HG02759 (cell line): Measurements from ENCODE around the gene TAF11.
"Not testable (repeated sequence)": the region's sequence is repeated elsewhere in the genome, so short reads cannot be mapped to it uniquely, and the experiment has no call there.

ENCODE experiments used
- ATAC-seq: cut with Tn5 transposase; IDR thresholded peaks from one replicate; pipeline ENCODE4 v1.9.1; 2021; ENCODE audit warnings: mild to moderate bottlenecking, moderate library complexity; ENCODE audit not compliant: unreplicated experiment

Gene TAF11

GRCh38 chr6:34887753-34888513 lies at the start of gene TAF11:
TAF11 (minus strand) TSS chr6:34888042; CDS start chr6:34887957, 85 bp downstream.
- ATAC-seq: peak; percentile 84

GRCh38 chr6:34934516-34934915 lies 46.7 kb upstream of the TAF11 start:
- ATAC-seq: no peak

- ATAC-seq: not testable (repeated sequence)
Observed at GRCh38 chr6:34932202-34932601, 44.4 kb upstream of the TAF11 start.

- no peak for ATAC-seq
Observed at GRCh38 chr6:34930221-34930620, 42.4 kb upstream of the TAF11 start.

- ATAC-seq: no peak
Observed at GRCh38 chr6:34929241-34929978, 41.6 kb upstream of the TAF11 start.

- ATAC-seq: no peak
Observed at GRCh38 chr6:34928695-34929094, 40.9 kb upstream of the TAF11 start.

GRCh38 chr6:34928220-34928619 lies 40.4 kb upstream of the TAF11 start:
- no peak for ATAC-seq

- ATAC-seq: no peak
Observed at GRCh38 chr6:34926655-34927054, 38.8 kb upstream of the TAF11 start.

- ATAC-seq: no peak
Observed at GRCh38 chr6:34924831-34925625, 37.2 kb upstream of the TAF11 start.

- no peak for ATAC-seq
Observed at GRCh38 chr6:34922177-34922663, 34.4 kb upstream of the TAF11 start.

- no peak for ATAC-seq
Observed at GRCh38 chr6:34920097-34920496, 32.3 kb upstream of the TAF11 start.

GRCh38 chr6:34919651-34920050 lies 31.8 kb upstream of the TAF11 start:
- no peak for ATAC-seq

GRCh38 chr6:34917626-34918285 lies 29.9 kb upstream of the TAF11 start:
- no peak for ATAC-seq

GRCh38 chr6:34916348-34916967 lies 28.6 kb upstream of the TAF11 start:
- ATAC-seq: no peak

- no peak for ATAC-seq
Observed at GRCh38 chr6:34914358-34914757, 26.5 kb upstream of the TAF11 start.

GRCh38 chr6:34912715-34913464 lies 25.0 kb upstream of the TAF11 start:
- ATAC-seq: peak; percentile 57

GRCh38 chr6:34911822-34912221 lies 24.0 kb upstream of the TAF11 start:
- no peak for ATAC-seq

- no peak for ATAC-seq
Observed at GRCh38 chr6:34909320-34909883, 21.6 kb upstream of the TAF11 start.

- ATAC-seq: no peak
Observed at GRCh38 chr6:34908194-34908593, 20.4 kb upstream of the TAF11 start.
